OCI-LY3 (cell line): ENCODE data around the gene PDIA5.

Experiments used
- H2AFZ ChIP-seq: fragments of 200-600, 300-600 bp; shearing (Covaris generic); 2 replicates; pipeline ENCODE4 v1.6.0; 2014; ENCODE audit warnings: antibody characterized with exemption, low read depth, low read length
- H3K27ac ChIP-seq: fragments of 200-600, 300-600 bp; sonication (generic); 2 replicates; pipeline ENCODE4 v1.5.1; 2014; ENCODE audit warnings: mild to moderate bottlenecking, low read length, moderate library complexity, mixed read lengths
- H3K27me3 ChIP-seq: fragments of 200-600, 300-600 bp; sonication (generic); 2 replicates; pipeline ENCODE4 v1.6.1; 2014; ENCODE audit warnings: low read depth, low read length, mixed read lengths
- H3K36me3 ChIP-seq: fragments of 200-600, 300-600 bp; sonication (generic); replicated peaks from 2 replicates; pipeline ENCODE3; 2014; ENCODE audit warnings: low read depth, low read length, mixed read lengths
- H3K4me1 ChIP-seq: fragments of 300-600, 200-600 bp; sonication (generic); 2 replicates; pipeline ENCODE4 v1.6.1; 2014; ENCODE audit warnings: low read length, mixed read lengths
- H3K4me2 ChIP-seq: fragments of 200-600, 300-600 bp; sonication (generic); 2 replicates; pipeline ENCODE4 v1.6.1; 2014; ENCODE audit warnings: low read length, mixed read lengths
- H3K4me3 ChIP-seq: fragments of 300-600, 200-600 bp; sonication (generic); 2 replicates; pipeline ENCODE4 v1.5.1; 2014; ENCODE audit warnings: antibody characterized with exemption, mild to moderate bottlenecking, low read length, moderate library complexity
- H3K79me2 ChIP-seq: fragments of 300-600, 200-600 bp; shearing (Covaris generic); 2 replicates; pipeline ENCODE4 v1.6.1; 2014; ENCODE audit warnings: mild to moderate bottlenecking, low read length, mixed read lengths
- H3K9ac ChIP-seq: fragments of 300-600, 200-600 bp; shearing (Covaris generic); 2 replicates; pipeline ENCODE4 v1.6.0; 2014; ENCODE audit warnings: mild to moderate bottlenecking, low read length, moderate library complexity
- H3K9me3 ChIP-seq: fragments of 200-600, 300-600 bp; shearing (Covaris generic); 2 replicates; pipeline ENCODE4 v1.6.1; 2014; ENCODE audit warnings: low read length, mixed read lengths; ENCODE audit not compliant: insufficient read depth
- H4K20me1 ChIP-seq: fragments of 200-600, 300-600 bp; sonication (generic); 2 replicates; pipeline ENCODE4 v1.6.1; 2016; ENCODE audit warnings: low read length, mixed read lengths; ENCODE audit not compliant: insufficient read depth
- CTCF ChIP-seq: fragments of 200-600, 300-600 bp; sonication (generic); IDR thresholded peaks from 2 replicates; pipeline ENCODE4 v1.5.1; 2014; ENCODE audit warnings: antibody characterized with exemption, low read length, low read depth
- EZH2phosphoT487 ChIP-seq: fragments of 200-600 bp; shearing (Covaris generic); IDR thresholded peaks from 2 replicates; pipeline ENCODE4 v1.6.1; 2018; ENCODE audit warnings: antibody characterized with exemption, mixed run types, low read depth

Gene PDIA5

GRCh38 chr3:123082370-123083065, 15.7 kb downstream of the PDIA5 start:
- no peaks in the 10 kb centered on the region for H3K36me3 ChIP-seq
- H2AFZ ChIP-seq = no peak overlapping the region
- peaks cover 80% of the 10 kb centered on the region for H4K20me1 ChIP-seq
- no peak overlapping the region for H3K27ac ChIP-seq
- no peaks in the 10 kb centered on the region for H3K27me3 ChIP-seq
- no peak overlapping the region for H3K9ac ChIP-seq
- no peak overlapping the region for H3K4me3 ChIP-seq
- H3K9me3 ChIP-seq = no peaks in the 10 kb centered on the region
- H3K4me1 ChIP-seq = no peaks in the 10 kb centered on the region
- H3K79me2 ChIP-seq = peaks cover 96% of the 10 kb centered on the region
- H3K4me2 ChIP-seq = no peak overlapping the region
- TF ChIP-seq EZH2phosphoT487 (no peak), CTCF (no peak)

GRCh38 chr3:123083383-123084124, 16.7 kb downstream of the PDIA5 start:
- H3K9me3 ChIP-seq = no peaks in the 10 kb centered on the region
- peaks cover 98% of the 10 kb centered on the region for H3K79me2 ChIP-seq
- no peak overlapping the region for H3K4me3 ChIP-seq
- no peak overlapping the region for H3K27ac ChIP-seq
- TF ChIP-seq CTCF = no peak
- no peak for TF ChIP-seq EZH2phosphoT487
- H3K4me2 ChIP-seq = no peak overlapping the region
- no peaks in the 10 kb centered on the region for H3K36me3 ChIP-seq
- H4K20me1 ChIP-seq = peaks cover 85% of the 10 kb centered on the region
- H3K4me1 ChIP-seq = no peaks in the 10 kb centered on the region
- H3K27me3 ChIP-seq = no peaks in the 10 kb centered on the region
- H2AFZ ChIP-seq = no peak overlapping the region
- H3K9ac ChIP-seq = no peak overlapping the region

GRCh38 chr3:123084192-123084591, 17.4 kb downstream of the PDIA5 start:
- peaks cover 82% of the 10 kb centered on the region for H4K20me1 ChIP-seq
- no peak overlapping the region for H2AFZ ChIP-seq
- H3K4me3 ChIP-seq = no peak overlapping the region
- peaks cover 100% of the 10 kb centered on the region for H3K79me2 ChIP-seq
- H3K27ac ChIP-seq = no peak overlapping the region
- H3K27me3 ChIP-seq = no peaks in the 10 kb centered on the region
- H3K36me3 ChIP-seq = no peaks in the 10 kb centered on the region
- no peak for TF ChIP-seq EZH2phosphoT487
- H3K9ac ChIP-seq = no peak overlapping the region
- no peaks in the 10 kb centered on the region for H3K9me3 ChIP-seq
- H3K4me1 ChIP-seq = no peaks in the 10 kb centered on the region
- no peak overlapping the region for H3K4me2 ChIP-seq

- TF ChIP-seq EZH2phosphoT487 (no peak), CTCF (no peak)
- no peak overlapping the region for H3K4me2 ChIP-seq
- no peak overlapping the region for H3K9ac ChIP-seq
- no peak overlapping the region for H2AFZ ChIP-seq
- no peaks in the 10 kb centered on the region for H3K27me3 ChIP-seq
- peaks cover 99% of the 10 kb centered on the region for H3K79me2 ChIP-seq
- peaks cover 80% of the 10 kb centered on the region for H4K20me1 ChIP-seq
- no peak overlapping the region for H3K27ac ChIP-seq
- no peak overlapping the region for H3K4me3 ChIP-seq
- H3K4me1 ChIP-seq = no peaks in the 10 kb centered on the region
- H3K36me3 ChIP-seq = no peaks in the 10 kb centered on the region
- no peaks in the 10 kb centered on the region for H3K9me3 ChIP-seq
Measured at GRCh38 chr3:123084738-123085237, 18.0 kb downstream of the PDIA5 start.
